Middle frontal gyrus (tissue), 1 donor: ENCODE data around the gene SMPX.

Experiments used
- DNase-seq: peaks from one replicate; pipeline ENCODE4 v3.0.0-alpha.2; 2015; ENCODE audit warnings: low spot score; ENCODE audit errors: extremely low spot score

SMPX gene

DNA sequence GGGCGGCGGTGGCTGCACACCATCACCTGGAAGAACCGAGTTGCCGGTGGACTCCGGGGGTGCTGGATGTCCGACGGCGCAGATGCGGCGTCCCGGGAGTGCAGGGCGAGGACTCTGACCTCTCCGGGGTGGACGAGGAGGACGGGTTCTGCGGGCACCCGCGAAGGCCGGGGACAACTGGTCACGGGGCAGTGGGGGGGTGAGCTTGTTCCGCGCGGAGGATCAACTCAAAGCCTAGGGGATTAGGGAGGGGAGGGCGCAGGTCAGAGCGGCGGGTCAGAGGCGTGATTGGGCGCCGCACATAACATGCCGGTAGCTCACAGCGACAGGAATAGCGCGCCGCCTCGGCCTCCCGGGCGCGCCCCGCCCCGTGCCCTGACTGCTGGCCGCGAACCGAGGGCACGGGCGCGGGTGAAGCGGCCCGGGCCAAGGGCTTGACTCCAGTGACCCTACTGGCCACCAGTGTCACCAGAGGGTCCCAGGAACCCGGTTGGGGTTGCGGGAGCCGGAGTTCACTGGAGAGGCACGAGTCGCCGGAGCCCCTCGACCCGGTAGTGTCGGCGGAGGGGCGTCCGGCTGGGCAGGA is 99.7 kb downstream of the SMPX start, which contains the start of gene KLHL34:
Gene KLHL34, minus strand, starts transcription at position 179 of the 586 bp plus-strand sequence. CDS start 542 bp downstream, outside the sequence.
- no peak for DNase-seq

DNA sequence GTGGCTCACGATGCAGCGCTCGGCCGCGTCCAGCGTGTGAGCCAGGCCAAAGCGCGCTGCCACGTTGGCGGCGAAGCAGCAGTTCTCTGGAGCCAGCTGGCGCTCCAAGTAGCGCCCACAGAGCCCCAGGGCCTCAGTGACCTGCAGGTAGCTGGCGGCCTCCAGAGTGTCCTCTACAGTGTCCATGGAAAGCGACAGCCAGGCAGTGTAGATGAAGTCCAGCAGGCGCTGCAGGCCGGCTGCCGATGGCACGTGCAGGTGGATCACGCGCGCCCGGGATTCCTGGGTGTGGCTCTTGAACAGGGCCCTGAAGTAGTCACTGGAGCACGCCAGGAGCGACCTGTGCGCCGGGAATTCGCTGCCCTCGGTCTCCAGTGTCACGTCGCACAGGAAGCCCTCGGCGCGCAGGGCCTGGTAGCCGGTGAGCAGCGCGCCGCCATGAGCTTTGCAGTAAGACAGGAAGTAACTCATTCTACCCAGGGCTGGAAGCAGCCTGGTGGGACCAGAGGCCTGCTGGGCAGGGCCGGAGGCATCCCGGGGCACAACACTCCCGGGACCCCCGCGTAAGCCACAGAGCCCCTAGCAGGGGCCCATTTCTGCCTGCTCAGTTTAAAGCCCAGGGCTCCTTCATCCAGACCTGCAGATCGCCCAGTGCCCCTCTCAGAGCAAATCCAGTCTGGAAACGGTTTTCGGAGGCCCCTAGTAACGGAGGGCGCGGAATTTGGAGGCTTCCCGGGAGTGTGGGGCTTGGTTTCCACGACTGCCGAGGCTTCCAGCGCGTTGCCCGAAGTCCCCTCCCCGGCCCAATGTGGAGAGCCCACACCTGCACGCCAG is 100.4 kb downstream of the SMPX start:
- no peak for DNase-seq

DNA sequence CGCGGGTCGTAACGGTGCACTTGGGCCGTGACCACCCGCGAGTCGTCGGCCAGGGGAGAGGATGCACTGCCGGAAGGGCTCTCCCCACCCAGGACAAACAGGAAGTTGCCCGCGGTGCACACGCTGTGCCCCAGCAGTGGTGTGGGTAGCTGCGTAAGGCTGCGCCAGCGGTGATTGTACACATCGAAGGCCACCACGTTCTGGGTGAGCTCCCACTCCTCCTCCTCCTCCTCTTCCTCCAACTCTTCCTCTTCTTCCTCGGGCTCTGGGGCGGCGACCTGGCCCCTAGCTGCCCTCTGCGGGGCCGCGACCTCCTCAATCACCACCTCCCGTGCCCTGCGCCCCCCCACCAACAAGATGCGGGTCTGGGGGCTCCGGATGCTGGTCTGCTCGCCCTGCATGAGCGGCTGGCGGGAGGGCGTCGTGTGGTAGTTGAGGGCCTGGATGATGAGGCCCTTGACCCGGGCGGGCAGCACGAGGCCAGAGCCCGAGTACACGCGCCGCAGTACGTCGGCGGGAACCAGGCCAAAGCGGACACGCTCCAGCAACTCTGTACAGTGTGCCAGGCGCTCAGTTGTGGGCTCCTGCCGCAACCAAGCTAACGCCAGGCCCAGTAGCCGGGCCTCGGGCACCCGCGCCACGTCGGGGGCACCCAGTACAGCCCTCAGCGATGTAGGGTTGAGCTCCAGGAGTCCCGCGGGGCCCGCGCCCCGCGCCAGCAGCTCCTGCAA is 101.2 kb downstream of the SMPX start:
- no peak for DNase-seq
